ENCODE measurements around the gene SH2D1B.
"Not testable (repeated sequence)": the region's sequence is repeated elsewhere in the genome, so short reads cannot be mapped to it uniquely, and the experiment has no call there.

SH2D1B gene

DNA sequence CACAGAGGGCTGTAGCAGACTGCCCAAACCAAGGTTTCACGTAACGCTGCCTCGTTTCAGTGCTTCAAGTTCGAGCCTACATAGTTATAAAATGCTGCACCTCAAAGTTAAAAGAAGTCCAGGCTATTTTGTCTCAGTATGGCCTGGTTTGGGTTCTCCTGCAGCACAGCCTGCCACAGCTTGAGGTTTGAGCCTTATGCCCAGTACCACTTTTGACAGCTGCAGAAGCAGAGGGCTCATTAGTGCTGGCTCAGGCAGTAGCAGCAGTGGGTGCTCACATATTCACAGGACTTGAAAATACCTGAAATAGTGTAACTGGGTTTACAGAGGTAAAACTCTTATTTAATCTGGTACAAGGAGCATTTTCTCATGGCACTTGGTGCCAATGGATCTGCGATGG lies 50.6 kb downstream of the SH2D1B start:
- DNase-seq (ENCODE audit: low read depth) = no peak

- DNase-seq (ENCODE audit: low read depth) = no peak
These were observed 51.1 kb downstream of the SH2D1B start for GRCh38 chr1:162360874-162361260.

DNA sequence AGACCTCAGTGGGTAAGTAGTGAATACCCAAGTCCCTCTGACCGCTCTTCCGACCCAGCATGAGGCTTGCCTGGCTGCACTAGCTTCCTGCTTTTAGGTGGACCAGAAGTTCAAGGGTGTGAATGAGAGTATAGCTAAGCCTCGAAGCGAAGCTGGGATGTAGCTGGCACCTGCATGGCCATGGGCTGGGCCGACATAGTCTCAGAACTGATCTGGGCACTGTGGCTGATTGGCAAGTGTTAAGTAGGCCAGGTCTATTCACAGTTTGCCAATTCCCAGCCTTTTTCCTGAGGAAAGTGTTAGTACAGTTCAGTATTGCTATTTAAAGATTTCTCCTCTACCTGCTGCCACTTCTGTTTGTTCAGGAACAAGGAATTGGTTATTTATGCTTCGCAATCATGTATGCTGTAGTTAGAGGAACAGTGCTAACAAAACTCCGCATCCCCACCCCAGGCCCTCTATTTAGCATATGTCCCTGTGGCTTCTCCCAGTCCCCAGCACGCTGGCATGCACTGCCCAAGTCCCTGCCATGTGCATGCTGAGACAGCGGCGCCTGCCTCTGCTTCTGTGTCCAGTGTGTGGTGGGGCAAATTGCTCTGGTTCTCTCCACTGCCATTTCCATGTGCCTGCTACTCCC lies 51.6 kb downstream of the SH2D1B start:
- DNase-seq (ENCODE audit: low read depth) = no peak

DNA sequence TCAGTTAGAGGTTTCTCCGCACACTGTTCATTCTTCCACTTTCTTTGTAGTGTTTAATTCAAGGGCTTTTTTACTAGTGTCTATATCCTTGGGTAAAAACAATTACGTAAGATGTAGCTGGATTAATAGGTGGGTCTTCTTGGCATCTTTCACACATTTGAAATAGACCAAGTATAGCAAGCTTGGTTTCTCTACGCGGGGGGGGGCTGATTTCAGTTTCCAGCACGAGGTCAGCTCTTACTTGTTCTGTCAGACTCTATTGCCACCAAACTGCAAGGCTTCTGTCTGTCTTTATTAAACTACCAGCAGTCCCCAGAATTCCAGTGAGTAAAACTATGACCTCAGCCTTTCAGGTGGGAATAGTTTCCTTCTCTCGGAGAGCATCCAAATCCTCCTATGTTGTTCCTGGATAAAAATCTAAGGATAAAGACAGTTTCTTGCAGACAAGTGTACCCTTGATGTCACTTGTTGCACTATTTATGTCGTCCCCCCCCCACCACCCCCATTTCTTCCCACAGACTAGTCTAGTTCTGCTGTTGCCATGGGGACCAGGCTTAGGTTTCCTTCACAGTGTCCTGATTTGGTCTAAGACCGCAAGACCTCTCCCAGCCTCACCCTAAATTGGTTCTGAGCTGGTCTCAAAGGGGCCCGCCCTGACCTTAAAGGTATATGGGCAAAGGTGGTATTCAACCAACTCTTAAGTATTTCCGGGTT lies 52.3 kb downstream of the SH2D1B start:
- no peak for DNase-seq (ENCODE audit: low read depth)

DNA sequence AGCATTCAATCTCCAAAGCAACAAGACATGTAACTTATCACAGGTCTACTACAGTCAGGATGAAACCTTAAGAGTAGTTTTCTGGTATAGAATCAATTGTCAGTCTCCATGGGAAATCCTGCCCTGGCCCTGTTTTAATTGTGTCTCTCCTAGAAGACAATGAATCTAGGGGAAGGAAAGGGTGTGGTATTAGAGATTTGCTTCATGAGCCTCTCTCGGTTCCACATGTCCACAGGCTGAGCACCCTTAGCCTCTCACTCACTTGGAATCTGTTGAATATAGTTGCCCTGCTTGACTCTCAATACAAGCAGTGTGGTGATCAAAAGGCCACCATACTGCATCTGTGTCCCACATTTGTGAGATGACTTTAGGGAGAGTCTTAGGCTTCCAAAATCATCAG lies 53.0 kb downstream of the SH2D1B start:
- DNase-seq (ENCODE audit: low read depth) = no peak

DNA sequence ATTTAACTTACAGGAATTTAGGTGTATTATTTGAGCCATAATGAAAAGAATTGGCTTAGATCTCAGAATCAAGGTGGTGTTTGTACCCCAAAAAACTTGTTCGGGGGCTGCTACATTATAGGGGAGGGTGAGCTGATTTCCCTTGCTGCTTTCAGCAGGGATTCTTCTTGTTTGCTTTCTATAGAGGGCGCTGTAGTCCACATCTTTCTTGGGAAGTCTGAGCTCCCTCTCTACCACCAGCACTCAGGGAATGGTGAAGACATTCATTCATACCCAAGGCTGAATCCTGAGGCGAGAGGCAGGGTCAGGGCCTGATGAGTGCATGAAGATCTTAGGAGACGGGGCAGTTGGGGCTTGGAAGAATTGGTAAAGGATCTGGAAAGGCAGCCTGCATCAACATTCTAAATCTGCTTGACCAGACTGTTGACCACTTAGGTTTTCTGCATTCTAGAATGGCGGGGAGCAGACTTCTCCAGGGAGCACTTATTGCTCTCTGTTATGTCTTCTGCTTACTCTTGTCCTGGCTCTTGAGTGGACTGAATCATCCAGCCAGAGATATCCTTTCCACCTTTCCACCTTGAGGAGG lies 54.2 kb downstream of the SH2D1B start:
- peak; percentile 72 for DNase-seq (ENCODE audit: low read depth)

DNA sequence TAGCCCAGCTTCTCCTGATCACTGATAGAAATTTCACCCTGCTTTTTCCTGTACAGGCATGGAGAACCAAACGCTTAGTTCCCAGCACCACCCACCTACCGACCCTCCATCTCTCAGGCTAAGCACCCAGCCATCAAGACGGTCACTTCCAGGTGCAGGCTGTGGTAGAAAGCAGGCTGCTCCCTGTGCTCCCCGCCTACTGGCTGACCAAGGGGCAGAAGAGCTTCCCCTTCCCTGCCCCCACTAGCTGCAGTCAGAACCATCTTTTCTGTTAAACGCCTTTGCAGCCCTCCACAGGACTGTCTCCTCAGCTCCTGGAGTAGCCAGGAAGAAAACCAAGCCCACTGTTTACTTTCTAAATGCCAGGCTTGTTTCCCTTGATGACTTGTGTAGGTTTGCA lies 58.2 kb downstream of the SH2D1B start:
- DNase-seq (ENCODE audit: low read depth) = no peak

DNA sequence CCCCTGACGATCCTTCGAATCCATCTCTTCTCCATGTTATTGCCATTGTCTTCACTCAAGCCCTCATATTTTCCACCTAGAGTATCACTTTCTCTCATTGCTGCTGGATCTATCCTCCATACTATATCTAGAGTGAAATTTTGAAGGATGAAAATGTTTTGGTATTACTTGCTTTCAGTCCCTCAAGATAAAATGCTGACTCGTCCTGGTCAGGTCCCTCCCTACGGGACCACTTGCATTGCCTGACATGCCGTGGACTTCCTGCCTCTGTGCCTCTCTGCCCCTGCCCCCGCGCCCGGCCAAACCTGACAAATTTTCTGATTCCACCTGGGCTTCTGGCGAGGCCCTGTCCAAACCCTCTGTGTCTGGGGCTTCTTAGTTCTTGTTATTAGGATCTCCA lies 58.9 kb downstream of the SH2D1B start:
- DNase-seq (ENCODE audit: low read depth) = no peak

GRCh38 chr1:162351874-162352273 lies 60.1 kb downstream of the SH2D1B start:
- not testable (repeated sequence) for DNase-seq (ENCODE audit: low read depth)

DNA sequence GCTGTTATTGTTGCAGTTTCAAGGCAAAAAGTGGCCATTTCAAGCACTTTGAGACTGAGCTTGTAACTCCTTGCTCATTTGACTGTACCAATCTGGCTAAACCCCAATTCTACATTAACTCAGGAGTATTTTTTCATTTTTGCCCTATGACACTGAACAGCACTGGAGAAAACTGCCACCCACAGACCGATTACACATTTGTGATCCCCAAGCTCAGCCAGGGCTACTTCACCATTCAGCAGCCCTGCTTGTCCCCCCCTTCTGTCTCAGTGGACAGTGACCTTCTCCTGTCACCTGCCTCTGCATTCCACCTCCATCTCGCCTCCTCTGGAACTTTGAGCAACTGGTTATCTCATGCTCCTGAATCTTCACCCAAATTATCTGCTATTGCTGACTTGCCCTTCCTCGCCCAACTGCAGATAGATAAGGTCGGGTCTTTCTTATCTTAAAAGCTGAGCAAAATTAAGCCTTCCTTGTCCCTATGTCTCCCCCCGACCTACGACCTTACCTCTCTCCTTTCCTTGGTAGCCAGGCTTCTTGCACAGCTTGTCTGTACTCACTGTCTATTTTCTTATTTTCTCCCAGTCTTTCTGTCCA lies 60.6 kb downstream of the SH2D1B start:
- DNase-seq (ENCODE audit: low read depth) = no peak

DNA sequence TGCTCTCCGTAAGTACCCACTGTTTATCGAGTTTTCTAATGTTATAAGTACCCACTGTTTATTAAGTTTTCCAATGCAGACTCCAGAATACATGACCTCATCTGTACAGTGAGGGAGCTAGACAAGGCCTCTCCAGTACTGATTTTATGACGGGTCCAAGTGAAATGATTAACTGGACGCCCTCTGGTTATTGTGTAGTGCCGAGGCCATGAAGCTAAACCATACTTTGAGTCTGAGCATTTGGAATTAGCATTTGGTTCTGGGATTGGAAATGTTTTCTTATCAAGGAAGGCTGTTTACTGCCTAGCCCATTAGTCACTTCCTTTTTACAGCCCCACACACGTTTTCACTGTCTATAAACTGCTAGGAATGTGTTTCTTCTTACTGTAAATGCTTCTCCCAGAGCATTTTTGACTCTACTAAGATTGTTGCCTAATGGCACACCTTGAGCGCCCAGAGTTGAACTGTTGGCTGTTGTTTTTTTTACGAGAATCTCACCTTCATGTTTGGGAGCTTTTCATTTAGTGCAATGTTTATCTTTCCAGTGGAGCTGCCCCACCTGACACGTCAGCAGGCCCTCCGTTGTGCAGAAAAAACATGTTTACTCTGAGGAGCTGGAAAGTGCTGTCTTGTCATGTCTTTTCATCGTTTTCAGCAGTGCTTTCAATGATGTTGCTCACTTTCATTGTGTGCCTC lies 62.2 kb downstream of the SH2D1B start:
- DNase-seq (ENCODE audit: low read depth) = peak; percentile 85

- no peak for DNase-seq (ENCODE audit: low read depth)
These were observed 64.7 kb downstream of the SH2D1B start for GRCh38 chr1:162347281-162347680.
